Astrocyte (in vitro differentiated cells and primary cell): Measurements from ENCODE around the gene NF2. TPM values are rescaled to one million over a fixed set of nuclear protein-coding genes. Genes with fewer than 3 reads are reported as not detected.

Experiments used
- DNase-seq: peaks from one replicate; pipeline ENCODE4 v3.0.0-alpha.2; 2010; ENCODE audit warnings: low read depth
- FAIRE-seq: peaks from 2 replicates; lab custom pipeline; 2011; peaks lifted over from hg19 to GRCh38; lab: Jason Lieb, UNC
- H2AFZ ChIP-seq: 2 replicates; pipeline ENCODE4 v1.6.0; 2012; ENCODE audit warnings: low read depth, low read length, inconsistent platforms
- H3K27ac ChIP-seq: 2 replicates; pipeline ENCODE4 v1.5.1; 2011; ENCODE audit warnings: low read depth, low read length, inconsistent platforms
- H3K27me3 ChIP-seq: 2 replicates; pipeline ENCODE4 v1.6.0; 2011; ENCODE audit warnings: low read length, inconsistent platforms; ENCODE audit not compliant: insufficient read depth
- H3K36me3 ChIP-seq: 2 replicates; pipeline ENCODE4 v1.5.1; 2011; ENCODE audit warnings: low read length, inconsistent platforms; ENCODE audit not compliant: insufficient read depth
- H3K4me1 ChIP-seq: 2 replicates; pipeline ENCODE4 v1.5.1; 2011; ENCODE audit warnings: low read length, inconsistent platforms; ENCODE audit not compliant: insufficient read depth
- H3K4me2 ChIP-seq: 2 replicates; pipeline ENCODE4 v1.6.0; 2012; ENCODE audit warnings: low read length, inconsistent platforms
- H3K4me3 ChIP-seq: 2 replicates; pipeline ENCODE4 v1.5.1; 2011; ENCODE audit warnings: low read depth, mild to moderate bottlenecking, low read length, inconsistent platforms; ENCODE audit not compliant: insufficient read depth
- H3K79me2 ChIP-seq: 2 replicates; pipeline ENCODE4 v1.6.0; 2012; ENCODE audit warnings: mild to moderate bottlenecking, low read length, inconsistent platforms; ENCODE audit not compliant: insufficient read depth
- H3K9ac ChIP-seq: 2 replicates; pipeline ENCODE4 v1.6.0; 2012; ENCODE audit warnings: mild to moderate bottlenecking, low read length, inconsistent platforms
- H3K9me3 ChIP-seq: 2 replicates; pipeline ENCODE4 v1.5.1; 2012; ENCODE audit warnings: low read depth, mild to moderate bottlenecking, low read length, inconsistent platforms; ENCODE audit not compliant: insufficient read depth
- H4K20me1 ChIP-seq: 2 replicates; pipeline ENCODE4 v1.6.0; 2012; ENCODE audit warnings: low read length, inconsistent platforms; ENCODE audit not compliant: insufficient read depth
- H3K27ac Mint-ChIP-seq: one replicate; pipeline ENCODE4 v1.8.0; 2021; ENCODE audit warnings: mild to moderate bottlenecking, mixed read lengths; ENCODE audit not compliant: unreplicated experiment
- H3K27me3 Mint-ChIP-seq: one replicate; pipeline ENCODE4 v1.8.0; 2021; ENCODE audit warnings: low read depth, mixed read lengths; ENCODE audit not compliant: unreplicated experiment
- H3K36me3 Mint-ChIP-seq: one replicate; pipeline ENCODE4 v1.8.0; 2021; ENCODE audit warnings: low read depth, mixed read lengths; ENCODE audit not compliant: unreplicated experiment
- H3K4me1 Mint-ChIP-seq: one replicate; pipeline ENCODE4 v1.8.0; 2021; ENCODE audit warnings: low read depth, mixed read lengths; ENCODE audit not compliant: unreplicated experiment
- H3K4me3 Mint-ChIP-seq: one replicate; pipeline ENCODE4 v1.8.0; 2021; ENCODE audit warnings: mild to moderate bottlenecking, moderate library complexity, mixed read lengths; ENCODE audit not compliant: unreplicated experiment
- H3K9me3 Mint-ChIP-seq: one replicate; pipeline ENCODE4 v1.8.0; 2021; ENCODE audit warnings: mild to moderate bottlenecking, mixed read lengths; ENCODE audit not compliant: unreplicated experiment
- CTCF ChIP-seq: IDR thresholded peaks from 2 replicates; pipeline ENCODE4 v1.5.1; 2011; ENCODE audit warnings: low read depth, mild to moderate bottlenecking, inconsistent platforms, low read length, moderate library complexity; ENCODE audit not compliant: insufficient read depth
- EZH2 ChIP-seq: IDR thresholded peaks from 2 replicates; pipeline ENCODE4 v1.6.1; 2012; ENCODE audit warnings: mild to moderate bottlenecking, low read length, inconsistent platforms; ENCODE audit not compliant: insufficient read depth
- total RNA-seq: library from RNA; stranded (reverse); gene quantifications from 2 replicates; pipeline ENCODE4 v1.2.1, GENCODE V29; 2021

The NF2 gene
- total RNA-seq, 1 donor from 2014 or later = 93.4 TPM

GRCh38 chr22:29628996-29629902, 25.8 kb downstream of the NF2 start:
- Histone ChIP-seq H3K27ac (peak overlapping the region; percentile 38), H3K9me3 (no peaks in the 10 kb centered on the region), H3K4me3 (no peak overlapping the region), H3K4me2 (peak overlapping the region; percentile 2), H3K79me2 (peaks cover 95% of the 10 kb centered on the region), H3K36me3 (no peaks in the 10 kb centered on the region), H2AFZ (no peak overlapping the region), H3K27me3 (no peaks in the 10 kb centered on the region), H4K20me1 (no peaks in the 10 kb centered on the region), H3K4me1 (peaks cover 69% of the 10 kb centered on the region), H3K9ac (peak overlapping the region; percentile 13)
- Mint-ChIP-seq H3K36me3 (peaks cover 4% of the 10 kb centered on the region), H3K4me3 (no peak overlapping the region), H3K27me3 (no peaks in the 10 kb centered on the region), H3K4me1 (peaks cover 51% of the 10 kb centered on the region), H3K9me3 (no peaks in the 10 kb centered on the region), H3K27ac (no peak overlapping the region)
- no peak for FAIRE-seq
- no peak for DNase-seq
- no peak for TF ChIP-seq CTCF
- TF ChIP-seq EZH2 = no peak

GRCh38 chr22:29629903-29630516, 26.6 kb downstream of the NF2 start:
- Histone ChIP-seq H3K4me1 (peaks cover 68% of the 10 kb centered on the region), H3K27ac (peak overlapping the region; percentile 34), H3K9me3 (no peaks in the 10 kb centered on the region), H3K9ac (peak overlapping the region; percentile 13), H3K79me2 (peaks cover 95% of the 10 kb centered on the region), H2AFZ (no peak overlapping the region), H3K27me3 (no peaks in the 10 kb centered on the region), H3K4me2 (peak overlapping the region; percentile 2), H4K20me1 (no peaks in the 10 kb centered on the region), H3K36me3 (no peaks in the 10 kb centered on the region), H3K4me3 (no peak overlapping the region)
- Mint-ChIP-seq H3K36me3 (peaks cover 4% of the 10 kb centered on the region), H3K4me1 (peaks cover 43% of the 10 kb centered on the region), H3K9me3 (no peaks in the 10 kb centered on the region), H3K27ac (no peak overlapping the region), H3K4me3 (no peak overlapping the region), H3K27me3 (no peaks in the 10 kb centered on the region)
- DNase-seq = no peak
- no peak for FAIRE-seq
- TF ChIP-seq EZH2 = no peak
- no peak for TF ChIP-seq CTCF
